CD4-positive, alpha-beta T cell (primary cell): Measurements from ENCODE around the gene IQCB1. TPM values are rescaled to one million over a fixed set of nuclear protein-coding genes. Genes with fewer than 3 reads are reported as not detected.

ENCODE experiments used
- ATAC-seq: fragments of 200-7000 bp; cut with Tn5 transposase; one replicate; pipeline ENCODE4 v1.10.0; 2022; ENCODE audit warnings: mild to moderate bottlenecking; ENCODE audit not compliant: poor library complexity
- CTCF ChIA-PET: fragments of 350-600 bp; sonication (Branson Sonifier 250); formaldehyde crosslinking; loops from one replicate; lab custom pipeline; 2021; ENCODE audit warnings: antibody characterized with exemption, inconsistent platforms; lab: Charles Lee
- POLR2A ChIA-PET: fragments of 350-600 bp; sonication (Branson Sonifier 250); formaldehyde crosslinking; loops from one replicate; lab custom pipeline; 2021; ENCODE audit warnings: antibody characterized with exemption, inconsistent platforms; lab: Charles Lee
- DNase-seq, 14 experiments: peaks; one replicate each; pipeline ENCODE4 v3.0.0-alpha.2; 2013 to 2020; ENCODE audit warnings: mixed read lengths in 2 of 14
- H3K27ac ChIP-seq, 2 donors: one replicate each; pipeline versions ENCODE4 v1.5.1 to v1.7.0; 2013; ENCODE audit warnings: low read length in 2 of 2, low read depth in 1 of 2, mild to moderate bottlenecking in 1 of 2
- H3K27me3 ChIP-seq, 2 experiments: 1 replicate in 1 of 2; 2 replicates in 1 of 2; pipeline versions ENCODE4 v1.6.1 to v1.7.0; 2013; ENCODE audit warnings: low read length in 2 of 2, control low read depth in 1 of 2, mild to moderate bottlenecking in 1 of 2, moderate library complexity in 1 of 2; ENCODE audit not compliant: insufficient read depth in 2 of 2, control insufficient read depth in 1 of 2
- H3K36me3 ChIP-seq: one replicate; pipeline ENCODE4 v1.6.1; 2013; ENCODE audit warnings: low read length, control low read depth; ENCODE audit not compliant: insufficient read depth
- H3K4me1 ChIP-seq: one replicate; pipeline ENCODE4 v1.6.1; 2013; ENCODE audit warnings: low read length, control low read depth; ENCODE audit not compliant: insufficient read depth
- H3K4me3 ChIP-seq: one replicate; pipeline ENCODE4 v1.5.1; 2013; ENCODE audit warnings: mild to moderate bottlenecking, low read length, moderate library complexity
- H3K9me3 ChIP-seq, 2 experiments: 1 replicate in 1 of 2; 2 replicates in 1 of 2; pipeline versions ENCODE4 v1.6.1 to v1.7.0; 2013; ENCODE audit warnings: low read length in 2 of 2, mild to moderate bottlenecking in 2 of 2, control low read depth in 1 of 2, moderate library complexity in 1 of 2; ENCODE audit not compliant: control insufficient read depth in 1 of 2, insufficient read depth in 1 of 2
- H3K27ac Mint-ChIP-seq: one replicate; pipeline ENCODE4 v1.8.0; 2020; ENCODE audit warnings: mixed read lengths
- H3K27me3 Mint-ChIP-seq: one replicate; pipeline ENCODE4 v1.8.0; 2021; ENCODE audit warnings: mixed read lengths
- H3K36me3 Mint-ChIP-seq: one replicate; pipeline ENCODE4 v1.8.0; 2021; ENCODE audit warnings: low read depth, mixed read lengths
- H3K4me1 Mint-ChIP-seq: one replicate; pipeline ENCODE4 v1.8.0; 2021; ENCODE audit warnings: low read depth, mixed read lengths
- H3K4me3 Mint-ChIP-seq: one replicate; pipeline ENCODE4 v1.8.0; 2020; ENCODE audit warnings: mild to moderate bottlenecking, mixed read lengths
- H3K9me3 Mint-ChIP-seq: one replicate; pipeline ENCODE4 v1.8.0; 2020; ENCODE audit warnings: mixed read lengths
- CTCF ChIP-seq: fragments of 200-600 bp; IDR thresholded peaks from one replicate; pipeline ENCODE4 v1.8.0; 2022; ENCODE audit warnings: antibody characterized with exemption, mild to moderate bottlenecking
- intact Hi-C, 2 experiments: fragments of 100-400 bp; cut with DNase I in 1 of 2; cut with micrococcal nuclease in 1 of 2; formaldehyde crosslinking; loops; one replicate each; pipeline versions ENCODE4 v1.15.1 to v1.9.0; 2023 to 2025; cut with DNase I, micrococcal nuclease
- total RNA-seq, 174 experiments: library from RNA in 2 of 174; stranded (reverse) in 2 of 174; gene quantifications; one replicate each; pipeline ENCODE4 v1.2.3 and lab custom pipeline; 2021 to 2026

The IQCB1 gene
- total RNA-seq, 2 experiments from 2014 or later = 39.6 to 41.3 TPM

GRCh38 chr3:121809249-121809648 lies 25.6 kb downstream of the IQCB1 start:
- H3K4me3 ChIP-seq = no peak overlapping the region

GRCh38 chr3:121803771-121804320 lies 31.0 kb downstream of the IQCB1 start:
- ATAC-seq (no peak), DNase-seq (no peak)
- Mint-ChIP-seq H3K4me1 (no peaks in the 10 kb centered on the region), H3K9me3 (no peaks in the 10 kb centered on the region), H3K27me3 (no peaks in the 10 kb centered on the region), H3K27ac (no peak overlapping the region), H3K4me3 (no peak overlapping the region), H3K36me3 (peaks cover 81% of the 10 kb centered on the region)
- Histone ChIP-seq H3K4me3 (no peak overlapping the region), H3K27ac (no peak overlapping the region), H3K27me3 (no peaks in the 10 kb centered on the region), H3K36me3 (peaks cover 40% of the 10 kb centered on the region), H3K4me1 (no peaks in the 10 kb centered on the region), H3K9me3 (no peaks in the 10 kb centered on the region)
- TF ChIP-seq CTCF = no peak
- ChIA-PET POLR2A (no interaction called here), CTCF (no interaction called here)
- intact Hi-C loops = no loop called here

More at GRCh38 chr3:121809249-121809648, 25.6 kb downstream of the IQCB1 start:
- Histone ChIP-seq H3K27me3 (no peaks in the 10 kb centered on the region), H3K36me3 (peaks cover 47% of the 10 kb centered on the region), H3K9me3 (no peaks in the 10 kb centered on the region), H3K27ac (no peak overlapping the region), H3K4me1 (no peaks in the 10 kb centered on the region)
- ChIA-PET CTCF (no interaction called here), POLR2A (no interaction called here)
- no peaks in the 10 kb centered on the region for H3K9me3 Mint-ChIP-seq
- H3K27ac Mint-ChIP-seq = no peak overlapping the region
- H3K27me3 Mint-ChIP-seq = no peaks in the 10 kb centered on the region
- ATAC-seq = no peak
- peaks cover 89% of the 10 kb centered on the region for H3K36me3 Mint-ChIP-seq
- H3K4me3 Mint-ChIP-seq = no peak overlapping the region
- H3K4me1 Mint-ChIP-seq = peaks cover 22% of the 10 kb centered on the region
- TF ChIP-seq CTCF = no peak
- intact Hi-C loops = no loop called here
- DNase-seq = no peak

- H3K27me3 ChIP-seq = no peaks in the 10 kb centered on the region
- no peaks in the 10 kb centered on the region for H3K4me1 Mint-ChIP-seq
- no peak for TF ChIP-seq CTCF
- peaks cover 74% of the 10 kb centered on the region for H3K36me3 Mint-ChIP-seq
- ChIA-PET POLR2A (no interaction called here), CTCF (interaction anchor here (1.2 kb wide), 1 partner anchor 11 kb away, joined by 4 read pairs; no protein-coding TSS in a partner anchor)
- H3K27ac ChIP-seq = no peak overlapping the region
- intact Hi-C loops = no loop called here
- H3K9me3 ChIP-seq = no peaks in the 10 kb centered on the region
- H3K27ac Mint-ChIP-seq = no peak overlapping the region
- no peaks in the 10 kb centered on the region for H3K9me3 Mint-ChIP-seq
- no peak overlapping the region for H3K4me3 Mint-ChIP-seq
- ATAC-seq = no peak
- H3K27me3 Mint-ChIP-seq = no peaks in the 10 kb centered on the region
- DNase-seq = no peak
- H3K4me3 ChIP-seq = no peak overlapping the region
- peaks cover 26% of the 10 kb centered on the region for H3K36me3 ChIP-seq
- H3K4me1 ChIP-seq = no peaks in the 10 kb centered on the region
Measured at GRCh38 chr3:121800906-121801305, 34.0 kb downstream of the IQCB1 start.
